Measurements from ENCODE around the gene CHST14. TPM values are rescaled to one million over a fixed set of nuclear protein-coding genes. Genes with fewer than 3 reads are reported as not detected.

Gene CHST14
- polyA plus RNA-seq, 1 experiment = 19.8 TPM

DNA sequence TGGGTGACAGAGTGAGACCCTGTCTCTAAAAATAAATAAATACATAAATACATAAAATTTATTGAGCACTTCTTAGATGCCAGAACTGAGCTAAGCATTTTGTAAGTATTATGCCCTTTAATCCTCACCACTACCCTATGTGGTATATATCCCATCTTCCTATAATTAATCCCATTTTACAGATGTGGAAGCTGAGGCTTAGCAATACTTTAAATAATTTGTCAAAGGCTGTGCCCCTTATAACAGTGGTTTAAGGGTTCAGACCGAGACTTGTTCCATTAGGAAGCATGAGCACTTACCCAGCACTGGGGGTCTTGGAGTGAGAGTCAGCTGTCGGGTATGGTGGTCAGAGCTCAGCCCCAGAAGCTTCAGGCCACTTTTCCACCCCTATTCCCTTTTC lies 7.5 kb upstream of the CHST14 start:
- POLR2A ChIA-PET = no interaction called here
- Histone ChIP-seq H3K4me3 (ENCODE audit: low read depth, low read length) (no peak overlapping the region), H3K9me3 (ENCODE audit: control insufficient read depth, insufficient read depth, low read length) (no peaks in the 10 kb centered on the region; the same call in 1 of the 2 replicates), H3K27ac (ENCODE audit: low read depth, low read length) (no peak overlapping the region), H3K27me3 (ENCODE audit: control insufficient read depth, insufficient read depth, low read length) (no peaks in the 10 kb centered on the region)
- TF ChIP-seq, protein P1, sequence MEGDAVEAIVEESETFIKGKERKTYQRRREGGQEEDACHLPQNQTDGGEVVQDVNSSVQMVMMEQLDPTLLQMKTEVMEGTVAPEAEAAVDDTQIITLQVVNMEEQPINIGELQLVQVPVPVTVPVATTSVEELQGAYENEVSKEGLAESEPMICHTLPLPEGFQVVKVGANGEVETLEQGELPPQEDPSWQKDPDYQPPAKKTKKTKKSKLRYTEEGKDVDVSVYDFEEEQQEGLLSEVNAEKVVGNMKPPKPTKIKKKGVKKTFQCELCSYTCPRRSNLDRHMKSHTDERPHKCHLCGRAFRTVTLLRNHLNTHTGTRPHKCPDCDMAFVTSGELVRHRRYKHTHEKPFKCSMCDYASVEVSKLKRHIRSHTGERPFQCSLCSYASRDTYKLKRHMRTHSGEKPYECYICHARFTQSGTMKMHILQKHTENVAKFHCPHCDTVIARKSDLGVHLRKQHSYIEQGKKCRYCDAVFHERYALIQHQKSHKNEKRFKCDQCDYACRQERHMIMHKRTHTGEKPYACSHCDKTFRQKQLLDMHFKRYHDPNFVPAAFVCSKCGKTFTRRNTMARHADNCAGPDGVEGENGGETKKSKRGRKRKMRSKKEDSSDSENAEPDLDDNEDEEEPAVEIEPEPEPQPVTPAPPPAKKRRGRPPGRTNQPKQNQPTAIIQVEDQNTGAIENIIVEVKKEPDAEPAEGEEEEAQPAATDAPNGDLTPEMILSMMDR (IDR thresholded peaks at IDR 0.05; ENCODE audit: low read depth, low read length) = no peak
- CTCF ChIA-PET = interaction anchor here (0.6 to 1.5 kb wide), 2 partner anchors 44 to 386 kb away, joined by 5 to 6 read pairs; no protein-coding TSS in a partner anchor
- no peak for DNase-seq (ENCODE audit: low read depth, low spot score)

DNA sequence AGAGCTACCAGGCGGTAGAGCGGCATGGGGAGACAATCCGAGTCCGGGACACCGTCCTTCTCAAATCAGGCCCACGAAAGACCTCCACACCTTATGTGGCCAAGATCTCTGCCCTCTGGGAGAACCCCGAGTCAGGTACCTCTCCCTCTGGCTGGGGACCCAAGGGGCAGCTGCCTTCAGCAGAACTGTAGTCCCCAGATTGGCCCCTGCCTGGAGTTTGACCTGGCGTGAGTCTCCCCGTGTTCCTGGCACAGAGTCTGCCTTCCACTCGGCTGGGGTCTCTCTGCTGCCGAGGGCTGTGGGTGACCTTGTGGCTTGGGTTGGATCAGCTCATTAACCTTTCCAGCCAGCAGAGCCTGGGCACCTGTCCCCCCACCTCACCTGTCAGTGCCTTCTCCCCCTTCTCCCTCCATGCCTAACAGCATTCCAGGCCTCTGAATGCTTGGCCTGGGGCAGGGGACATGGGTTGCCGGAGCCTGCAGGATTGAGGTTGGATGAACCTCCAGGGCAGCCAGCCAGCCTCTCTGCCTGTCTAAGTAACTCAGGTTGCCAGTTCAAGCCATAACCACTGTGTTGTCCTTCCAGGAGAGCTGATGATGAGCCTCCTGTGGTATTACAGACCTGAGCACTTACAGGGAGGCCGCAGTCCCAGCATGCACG lies 6.8 kb upstream of the CHST14 start:
- H3K9me3 ChIP-seq (ENCODE audit: control insufficient read depth, insufficient read depth, low read length) = no peaks in the 10 kb centered on the region
- no peaks in the 10 kb centered on the region for H3K27me3 ChIP-seq (ENCODE audit: control insufficient read depth, insufficient read depth, low read length)
- DNase-seq (ENCODE audit: low read depth, low spot score) = no peak
- POLR2A ChIA-PET = no interaction called here
- TF ChIP-seq, protein P1 (IDR thresholded peaks at IDR 0.05; ENCODE audit: low read depth, low read length) = no peak
- no peak overlapping the region for H3K27ac ChIP-seq (ENCODE audit: low read depth, low read length)
- no peak overlapping the region for H3K4me3 ChIP-seq (ENCODE audit: low read depth, low read length)
- CTCF ChIA-PET = no interaction called here

DNA sequence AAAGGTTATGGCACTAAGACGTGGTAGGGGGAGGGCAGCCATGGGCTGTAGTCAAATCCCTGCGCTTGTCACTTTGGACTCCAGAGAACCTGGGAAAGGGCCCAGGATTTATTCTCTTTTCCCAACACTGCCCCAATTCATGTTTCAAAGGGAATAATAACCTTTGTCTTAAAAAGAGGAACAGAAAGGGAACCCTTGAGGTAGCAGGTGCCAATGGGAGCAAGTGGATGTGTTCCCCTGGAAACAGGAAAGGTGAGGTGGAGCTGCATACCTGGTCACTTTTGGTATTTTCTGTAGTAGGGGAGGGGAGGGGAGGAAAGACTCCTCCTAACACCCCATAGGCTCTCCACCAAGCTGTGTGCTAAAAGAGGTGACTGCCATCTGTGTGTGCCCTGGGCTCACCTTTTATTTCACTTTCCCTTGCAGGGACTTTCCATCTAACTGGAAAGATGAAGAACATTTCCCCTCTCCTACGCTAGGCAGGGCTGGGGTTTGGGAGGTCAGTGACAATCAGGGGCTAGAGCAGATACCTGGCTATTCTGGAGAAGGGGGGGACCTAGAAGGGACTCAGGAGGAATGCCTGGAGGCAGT lies 6.1 kb upstream of the CHST14 start:
- ChIA-PET POLR2A (no interaction called here), CTCF (no interaction called here)
- H3K27ac ChIP-seq (ENCODE audit: low read depth, low read length) = no peak overlapping the region
- DNase-seq (ENCODE audit: low read depth, low spot score) = no peak
- no peak overlapping the region for H3K4me3 ChIP-seq (ENCODE audit: low read depth, low read length)
- no peaks in the 10 kb centered on the region for H3K9me3 ChIP-seq (ENCODE audit: control insufficient read depth, insufficient read depth, low read length)
- TF ChIP-seq, protein P1 (IDR thresholded peaks at IDR 0.05; ENCODE audit: low read depth, low read length) = no peak
- no peaks in the 10 kb centered on the region for H3K27me3 ChIP-seq (ENCODE audit: control insufficient read depth, insufficient read depth, low read length)

DNA sequence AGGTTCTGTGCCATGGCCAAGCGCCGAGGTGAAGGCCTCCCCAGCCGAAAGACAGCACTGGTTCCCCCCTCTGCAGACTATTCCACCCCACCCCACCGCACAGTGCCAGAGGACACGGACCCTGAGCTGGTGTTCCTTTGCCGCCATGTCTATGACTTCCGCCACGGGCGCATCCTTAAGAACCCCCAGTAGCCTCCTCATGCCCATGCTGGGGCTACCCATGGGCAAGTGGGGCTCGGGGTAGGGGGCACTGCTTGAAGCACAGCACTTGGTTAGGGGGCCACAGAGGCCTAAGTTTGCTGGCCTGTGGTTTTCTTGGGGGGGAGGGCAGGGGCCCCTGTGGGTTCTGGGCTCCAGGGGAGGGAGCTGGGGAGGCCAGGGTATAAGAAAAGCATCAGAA lies 4.8 kb upstream of the CHST14 start:
- DNase-seq (ENCODE audit: low read depth, low spot score) = no peak
- Histone ChIP-seq H3K27me3 (ENCODE audit: control insufficient read depth, insufficient read depth, low read length) (no peaks in the 10 kb centered on the region), H3K4me3 (ENCODE audit: low read depth, low read length) (no peak overlapping the region), H3K27ac (ENCODE audit: low read depth, low read length) (no peak overlapping the region), H3K9me3 (ENCODE audit: control insufficient read depth, insufficient read depth, low read length) (no peaks in the 10 kb centered on the region)
- CTCF ChIA-PET = no interaction called here
- POLR2A ChIA-PET = no interaction called here
- TF ChIP-seq, protein P1 (IDR thresholded peaks at IDR 0.05; ENCODE audit: low read depth, low read length) = no peak

DNA sequence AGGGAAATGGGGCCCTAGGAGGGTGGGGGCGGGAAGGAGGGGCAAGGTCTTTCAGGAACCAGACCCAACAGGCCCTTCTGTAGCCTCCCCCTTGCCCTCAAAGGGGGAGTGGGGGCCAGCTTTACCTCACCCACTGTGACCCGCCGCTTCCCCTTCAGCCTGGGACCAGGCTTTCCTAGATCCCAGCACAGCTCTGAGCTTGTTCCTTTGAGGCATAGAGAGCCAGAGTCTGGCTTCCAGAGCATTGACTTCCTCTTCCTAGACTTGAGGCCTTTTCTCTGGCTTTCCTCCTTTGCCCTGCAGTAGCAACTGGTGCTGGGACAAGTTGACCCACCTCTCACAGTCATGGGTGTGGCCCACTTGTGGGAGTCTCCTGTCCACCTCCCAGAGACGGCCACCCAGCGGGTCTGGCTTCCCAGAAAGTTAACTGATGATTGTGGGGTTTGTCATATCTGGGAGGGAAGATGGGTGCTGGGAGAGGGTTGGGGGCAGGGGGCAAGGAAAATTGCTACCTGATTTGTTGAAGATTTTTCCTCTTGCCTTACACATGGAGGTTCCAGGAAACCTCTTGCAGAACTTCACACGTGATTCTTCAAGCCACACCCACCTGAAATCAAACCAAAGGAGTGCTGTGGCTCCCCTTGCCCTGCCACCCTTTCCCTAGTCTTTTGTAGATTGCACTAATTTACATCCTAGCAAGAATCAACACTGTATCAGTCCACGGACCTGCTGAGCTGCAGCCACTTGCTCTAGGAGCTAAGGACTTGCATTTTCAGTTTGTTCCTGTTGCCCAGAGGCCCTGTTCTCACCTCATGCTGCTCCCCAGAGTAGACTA lies 4.1 kb upstream of the CHST14 start:
- ChIA-PET CTCF (no interaction called here), POLR2A (no interaction called here)
- DNase-seq (ENCODE audit: low read depth, low spot score) = no peak
- Histone ChIP-seq H3K27me3 (ENCODE audit: control insufficient read depth, insufficient read depth, low read length) (no peaks in the 10 kb centered on the region), H3K4me3 (ENCODE audit: low read depth, low read length) (no peak overlapping the region), H3K9me3 (ENCODE audit: control insufficient read depth, insufficient read depth, low read length) (no peaks in the 10 kb centered on the region), H3K27ac (ENCODE audit: low read depth, low read length) (no peak overlapping the region)
- TF ChIP-seq, protein P1 (IDR thresholded peaks at IDR 0.05; ENCODE audit: low read depth, low read length) = no peak

Measured in AG04450 (cell line).